Measurements from ENCODE around the gene GMEB1.

The GMEB1 gene

DNA sequence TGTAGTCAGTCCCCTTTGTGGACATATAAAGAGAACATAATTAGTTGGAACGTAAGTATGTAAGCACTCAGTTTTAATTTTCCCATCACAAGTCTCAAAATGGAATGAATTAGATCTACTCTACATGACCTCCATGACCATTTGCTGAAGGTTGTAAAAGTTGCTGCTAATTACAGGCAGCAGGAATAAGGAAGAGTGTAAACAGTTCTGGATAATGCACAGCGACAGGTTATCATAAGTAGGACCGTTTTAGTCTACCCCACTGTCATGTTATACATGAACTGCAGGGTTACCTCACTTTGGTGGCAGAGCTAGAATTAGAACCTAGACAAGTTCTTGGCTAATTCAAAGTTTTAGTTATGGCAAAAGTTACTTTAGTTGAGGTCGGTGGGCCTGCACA, 89.8 kb downstream of the GMEB1 start:
- no peak for TF ChIP-seq CTCF (IDR thresholded peaks at IDR 0.05; ENCODE audit: low read depth, low read length)
- H3K4me3 ChIP-seq (ENCODE audit: low read depth, low read length), result no peak overlapping the region

- no peak for TF ChIP-seq CTCF (IDR thresholded peaks at IDR 0.05; ENCODE audit: low read depth, low read length)
Measured at GRCh38 chr1:28759257-28759656, 90.7 kb downstream of the GMEB1 start.

DNA sequence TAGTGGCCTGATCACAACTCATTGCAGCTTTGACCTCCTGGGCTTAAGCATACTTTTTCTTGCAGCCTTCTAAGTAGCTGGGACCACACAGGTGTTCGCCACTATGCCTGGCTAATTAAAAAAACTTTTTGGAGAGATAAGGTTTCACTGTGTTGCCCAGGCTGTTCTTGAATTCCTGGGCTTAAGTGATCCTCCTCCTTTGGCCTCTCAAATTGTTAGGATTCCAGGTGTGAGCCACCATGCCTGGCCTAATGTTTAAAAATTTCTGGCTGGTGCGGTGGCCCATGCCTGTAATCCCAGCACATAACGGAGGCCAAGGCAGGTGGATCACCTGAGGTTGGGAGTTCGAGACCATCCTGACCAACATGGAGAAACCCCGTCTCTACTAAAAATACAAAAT, 92.6 kb downstream of the GMEB1 start:
- no peak overlapping the region for H3K4me3 ChIP-seq (ENCODE audit: low read depth, low read length)
- no peak for TF ChIP-seq CTCF (IDR thresholded peaks at IDR 0.05; ENCODE audit: low read depth, low read length)

More at GRCh38 chr1:28759257-28759656, 90.7 kb downstream of the GMEB1 start:
- H3K4me3 ChIP-seq (ENCODE audit: low read depth, low read length), result no peak overlapping the region

DNA sequence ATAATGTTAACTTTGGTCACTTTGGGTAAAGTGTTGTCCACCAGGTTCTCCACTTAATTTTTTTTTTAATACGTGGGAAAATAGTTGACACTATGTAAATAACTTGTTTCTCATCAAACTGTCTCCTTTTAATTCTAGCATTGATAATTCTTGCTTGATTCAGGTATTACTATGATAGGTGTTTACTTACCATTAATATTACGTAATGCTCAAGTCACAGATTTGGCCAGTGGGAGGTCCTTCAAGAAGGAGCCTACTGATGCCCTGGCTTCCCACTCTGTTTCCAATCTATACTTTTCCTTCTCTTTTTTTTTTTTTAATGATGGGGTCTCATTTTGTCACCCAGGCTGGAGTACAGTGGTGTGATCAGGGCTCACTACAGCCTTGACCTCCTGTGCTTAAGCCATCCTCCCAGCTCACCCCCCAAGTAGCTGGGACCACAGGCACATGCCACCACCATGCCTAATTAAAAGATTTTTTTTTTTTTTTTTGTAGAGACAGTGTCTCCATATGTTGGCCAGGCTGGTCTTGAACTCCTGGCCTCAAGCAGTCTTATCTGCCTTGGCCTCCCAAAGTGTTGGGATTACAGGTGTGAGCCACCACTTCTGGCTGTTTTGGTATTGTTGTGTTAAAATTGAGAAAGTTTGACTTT, 98.1 kb downstream of the GMEB1 start:
- TF ChIP-seq CTCF (IDR thresholded peaks at IDR 0.05; ENCODE audit: low read depth, low read length), result no peak
- H3K4me3 ChIP-seq (ENCODE audit: low read depth, low read length), result no peak overlapping the region
